Stimulated activated naive CD8-positive, alpha-beta T cell treated with anti-CD3 and anti-CD28 coated beads, Interleukin-15, amount 100 ng/mL, for 72 hours (primary cell): ENCODE results near the gene FBRS.
"Not testable (repeated sequence)": the region's sequence is repeated elsewhere in the genome, so short reads cannot be mapped to it uniquely, and the experiment has no call there.

Experiments used
- ATAC-seq: fragments of 150-1000 bp; cut with Tn5 transposase; 2 replicates; pipeline ENCODE4 v1.10.0; 2021; ENCODE audit warnings: mild to moderate bottlenecking, moderate library complexity
- DNase-seq, 2 donors: peaks; one replicate each; pipeline ENCODE4 v3.0.0; 2021 to 2022
- H3K27ac Mint-ChIP-seq, 2 donors: one replicate each; pipeline ENCODE4 v1.8.0; 2022; ENCODE audit warnings: mild to moderate bottlenecking in 2 of 2, mixed read lengths in 2 of 2, moderate library complexity in 2 of 2
- H3K27me3 Mint-ChIP-seq: one replicate; pipeline ENCODE4 v1.8.0; 2022; ENCODE audit warnings: mixed read lengths
- H3K4me1 Mint-ChIP-seq: one replicate; pipeline ENCODE4 v1.8.0; 2022; ENCODE audit warnings: mild to moderate bottlenecking, mixed read lengths
- H3K4me3 Mint-ChIP-seq, 2 donors: one replicate each; pipeline ENCODE4 v1.8.0; 2022; ENCODE audit warnings: mild to moderate bottlenecking in 2 of 2, mixed read lengths in 2 of 2, moderate library complexity in 1 of 2
- H3K9me3 Mint-ChIP-seq, 2 donors: one replicate each; pipeline ENCODE4 v1.8.0; 2022; ENCODE audit warnings: mixed read lengths in 2 of 2

Gene FBRS

DNA sequence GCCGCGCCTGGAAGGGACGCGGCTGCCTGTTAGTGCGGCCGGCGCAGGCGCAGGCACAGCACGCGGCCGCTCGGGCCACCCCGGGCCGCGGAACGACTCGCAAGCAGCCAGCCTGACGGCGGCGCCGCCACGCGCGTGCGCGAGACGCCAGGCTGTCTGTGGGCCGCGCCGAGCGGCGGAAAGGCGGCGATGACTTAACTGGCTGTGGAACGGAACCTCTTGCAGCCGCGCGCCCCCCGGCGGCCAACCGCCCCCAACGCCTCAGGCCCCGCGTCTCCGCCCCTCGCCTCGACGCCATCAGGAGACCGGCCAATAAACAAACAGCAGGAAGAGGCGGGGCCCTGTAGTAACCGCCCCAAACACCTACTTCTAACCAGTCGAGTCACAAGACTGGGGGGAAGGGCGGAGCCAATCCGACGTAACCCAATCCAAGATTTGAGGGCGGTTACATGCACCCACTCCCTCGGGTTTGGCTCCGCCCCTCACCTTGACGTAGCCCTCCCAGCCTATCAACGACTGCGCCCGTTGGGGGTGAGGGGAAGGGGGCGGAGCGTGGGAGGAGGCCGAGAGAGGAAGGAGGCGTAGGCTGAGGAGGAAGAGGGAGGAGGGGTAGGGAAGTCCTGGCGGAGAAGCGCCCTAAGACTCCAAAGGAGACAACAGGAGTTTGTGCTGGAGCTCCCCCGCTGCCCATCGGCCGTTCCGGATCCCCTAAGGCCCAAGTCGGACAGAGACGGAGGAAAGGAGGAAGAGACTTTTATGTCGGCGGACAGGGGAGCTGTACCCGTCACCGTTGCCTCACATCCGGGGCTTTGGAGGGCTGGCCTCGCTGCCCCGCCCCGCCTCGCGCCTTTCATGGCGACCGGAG lies at the start of gene FBRS:
FBRS (plus strand) TSS at position 566 of the 865 bp plus-strand sequence. CDS start 1,088 bp downstream, outside the sequence.
- Mint-ChIP-seq H3K4me1 (peaks cover 57% of the 10 kb centered on the region), H3K27me3 (no peaks in the 10 kb centered on the region), H3K9me3 (no peaks in the 10 kb centered on the region), H3K27ac (peak within 1 kb of the TSS; percentile 100), H3K4me3 (peak within 1 kb of the TSS; percentile 93 to 94)
- peak; percentile 100 for DNase-seq
- ATAC-seq, result peak; percentile 80

DNA sequence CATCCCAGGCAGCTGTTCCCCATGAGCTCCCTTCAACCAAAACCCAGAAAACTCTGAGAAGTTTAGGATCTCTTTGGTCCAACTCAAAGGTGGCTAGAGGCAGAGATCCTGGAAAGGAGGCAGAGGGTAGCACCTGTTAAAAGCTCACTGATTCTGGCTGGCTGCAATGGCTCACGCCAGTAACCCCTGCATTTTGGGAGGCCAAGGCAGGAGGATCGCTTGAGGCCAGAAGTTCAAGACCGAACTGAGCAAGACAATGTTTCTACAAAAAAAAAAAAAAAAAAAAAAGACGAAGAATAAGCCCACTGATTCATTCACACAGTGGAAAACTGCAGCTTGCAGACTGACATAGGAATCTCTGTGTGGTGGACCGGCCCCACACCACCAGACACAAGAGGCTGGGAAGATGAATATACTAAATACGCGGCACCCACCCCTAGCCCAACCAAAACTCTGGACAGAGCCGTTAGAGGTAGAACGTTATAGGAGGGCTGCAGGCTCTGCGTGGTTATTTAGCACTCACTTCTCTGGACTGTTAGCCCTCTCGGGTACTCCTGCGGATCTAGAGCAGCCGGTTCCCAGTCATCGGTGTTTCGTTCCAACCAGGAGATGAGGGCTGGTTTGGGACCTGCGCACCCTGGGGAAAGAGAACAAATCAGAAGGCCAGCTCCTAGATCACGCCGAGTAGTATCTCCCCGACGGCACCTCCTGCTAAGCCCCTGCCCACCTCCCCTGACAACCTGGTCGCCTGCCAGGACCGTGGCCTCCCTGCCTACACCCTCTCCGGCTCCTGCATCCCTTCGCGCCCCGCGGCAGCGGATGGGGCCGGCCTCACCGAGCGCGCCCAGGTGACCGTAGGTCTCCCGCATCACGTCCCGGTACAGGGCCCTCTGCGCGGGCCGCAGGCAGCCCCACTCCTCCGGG lies 49.0 kb upstream of the FBRS start:
- H3K4me3 Mint-ChIP-seq, result peak overlapping the region; percentile 88 to 95
- no peaks in the 10 kb centered on the region for H3K9me3 Mint-ChIP-seq
- ATAC-seq (peak; percentile 66), DNase-seq (peak; percentile 45 to 62)
- H3K27me3 Mint-ChIP-seq, result peaks cover 5% of the 10 kb centered on the region
- H3K27ac Mint-ChIP-seq, result peak overlapping the region; percentile 99 to 100
- H3K4me1 Mint-ChIP-seq, result peaks cover 40% of the 10 kb centered on the region

DNA sequence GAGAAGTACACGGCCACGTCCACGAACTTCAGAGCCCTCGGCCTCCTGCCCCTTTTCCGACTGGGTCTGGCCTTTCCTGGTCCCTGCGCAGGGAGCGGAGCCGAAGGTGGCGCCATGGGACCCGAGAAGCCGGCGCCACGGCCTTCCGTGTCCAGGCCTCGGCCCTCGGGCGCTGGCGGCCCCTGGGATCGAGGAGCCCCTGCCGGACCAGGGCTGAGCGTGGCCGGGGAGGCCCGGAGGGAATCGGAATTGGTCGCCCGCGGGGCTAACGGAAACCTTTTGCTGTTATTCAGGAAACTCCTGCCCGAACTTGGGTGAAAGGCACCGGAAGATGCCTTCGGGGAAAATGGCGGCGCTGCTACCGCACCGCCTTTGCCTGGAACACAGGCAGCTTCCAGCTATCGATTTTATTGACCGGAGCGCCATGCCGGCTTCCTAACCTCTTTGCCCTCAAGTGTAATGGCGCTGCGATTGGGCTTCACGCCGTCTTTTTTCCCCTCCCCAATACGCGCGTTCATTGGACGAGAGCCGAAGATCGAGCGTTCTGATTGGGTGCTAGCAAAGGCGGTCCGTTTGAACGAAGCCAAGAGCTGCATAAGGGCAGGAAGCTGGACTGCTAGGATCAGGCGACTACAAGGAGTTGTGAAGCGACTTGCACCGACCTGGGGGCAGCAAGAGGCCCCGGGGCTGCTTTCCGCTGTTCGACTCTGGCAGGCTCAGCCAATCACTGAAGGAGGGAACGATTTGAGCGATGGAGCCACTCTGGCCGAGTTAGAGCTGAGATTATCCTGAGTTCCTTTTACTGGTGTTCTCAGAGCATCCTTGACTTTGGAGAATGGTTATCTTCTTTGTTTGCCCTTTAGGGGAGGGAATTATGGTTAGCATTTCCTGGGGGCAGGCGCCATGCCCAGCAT lies 48.0 kb upstream of the FBRS start, which contains the start of gene ZNF689:
ZNF689 (minus strand) TSS at position 464 of the 914 bp plus-strand sequence; CDS start at position 116, 348 bp downstream.
- Mint-ChIP-seq H3K9me3 (no peaks in the 10 kb centered on the region), H3K27ac (peak within 1 kb of the TSS; percentile 99 to 100), H3K4me1 (peaks cover 35% of the 10 kb centered on the region), H3K27me3 (peaks cover 5% of the 10 kb centered on the region), H3K4me3 (peak within 1 kb of the TSS; percentile 88 to 95)
- DNase-seq, result peak; percentile 91 to 96
- ATAC-seq, result peak; percentile 95

DNA sequence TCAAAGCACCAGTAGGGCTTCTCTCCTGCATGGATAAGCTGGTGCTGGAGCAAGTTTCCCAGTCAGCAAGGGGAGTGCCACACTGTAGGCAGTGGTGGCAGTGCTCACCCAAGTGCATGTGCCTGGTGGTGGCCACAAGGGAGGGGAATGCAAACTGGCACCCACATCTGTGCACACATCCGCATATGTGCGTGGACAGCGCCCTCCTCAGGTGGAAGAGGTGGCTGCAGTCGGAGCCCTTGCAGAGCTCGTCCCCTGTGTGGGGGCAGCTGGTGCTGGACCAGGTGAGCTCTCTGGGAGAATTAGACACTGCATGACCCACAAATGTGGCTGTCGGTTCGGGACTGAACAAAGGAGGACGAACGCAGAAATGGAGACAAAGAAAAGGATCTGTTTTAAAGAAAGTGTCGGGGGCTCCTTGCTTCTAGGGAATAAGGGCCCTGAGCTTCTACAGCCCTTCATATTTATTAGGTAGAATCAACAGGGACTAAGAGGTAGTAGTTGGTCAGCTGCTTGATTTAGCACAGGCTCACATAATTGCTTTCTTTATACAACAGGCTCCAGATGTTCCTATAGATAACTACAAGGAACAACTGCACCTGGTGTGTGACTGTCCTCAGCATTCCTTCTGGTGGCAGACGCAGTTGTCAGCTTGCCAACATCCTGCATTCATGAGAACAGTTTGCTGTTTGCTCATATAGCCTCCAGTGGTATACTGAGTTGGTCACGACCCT lies 42.7 kb upstream of the FBRS start:
- peak; percentile 91 for ATAC-seq
- Mint-ChIP-seq H3K4me3 (no peak overlapping the region), H3K4me1 (peaks cover 20% of the 10 kb centered on the region), H3K9me3 (no peaks in the 10 kb centered on the region), H3K27me3 (peaks cover 5% of the 10 kb centered on the region), H3K27ac (no peak overlapping the region)
- peak; percentile 80 to 87 for DNase-seq

DNA sequence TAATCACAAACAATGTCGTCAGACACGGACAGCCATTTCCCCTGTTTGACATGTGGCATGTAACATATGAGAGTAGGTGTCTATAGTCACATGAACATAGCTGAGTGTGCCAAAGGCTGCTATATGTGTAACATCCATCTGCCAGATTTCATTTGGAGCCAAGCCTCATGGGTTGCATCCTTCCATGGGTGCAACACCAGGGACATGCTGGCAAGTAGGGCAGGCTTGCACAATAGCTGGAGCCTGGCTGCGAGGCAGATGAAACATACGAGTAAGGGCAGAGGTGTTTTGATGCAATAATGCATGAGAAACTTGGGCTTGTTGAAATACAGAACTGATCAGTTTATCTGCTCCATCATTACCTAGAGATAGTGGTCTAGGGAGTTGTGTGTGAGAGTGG lies 39.0 kb upstream of the FBRS start:
- H3K27me3 Mint-ChIP-seq, result no peaks in the 10 kb centered on the region
- no peaks in the 10 kb centered on the region for H3K9me3 Mint-ChIP-seq
- peaks cover 9% of the 10 kb centered on the region for H3K4me1 Mint-ChIP-seq
- H3K4me3 Mint-ChIP-seq, result no peak overlapping the region
- H3K27ac Mint-ChIP-seq, result no peak overlapping the region
- ATAC-seq (no peak), DNase-seq (no peak)

DNA sequence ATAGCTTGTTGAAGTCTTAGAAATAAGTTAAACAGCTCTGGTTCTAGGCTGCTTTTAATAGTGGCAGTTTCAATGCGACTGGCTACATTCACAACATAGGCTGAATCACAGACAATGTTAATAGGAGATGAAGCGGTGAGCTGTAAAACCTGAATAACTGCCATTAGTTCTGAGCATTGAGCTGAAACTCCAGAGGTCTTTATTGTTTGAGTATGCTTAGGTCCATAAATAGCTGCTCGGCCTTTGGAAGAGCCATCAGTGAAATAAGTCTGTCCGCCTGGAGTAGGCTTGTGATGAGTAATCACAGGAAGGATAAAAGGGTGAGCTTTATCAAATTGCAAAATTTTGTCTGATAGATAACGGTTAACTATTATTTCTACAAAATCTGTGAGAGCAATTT lies 38.6 kb upstream of the FBRS start:
- no peak for DNase-seq
- Mint-ChIP-seq H3K27me3 (no peaks in the 10 kb centered on the region), H3K9me3 (no peaks in the 10 kb centered on the region), H3K4me3 (no peak overlapping the region), H3K27ac (no peak overlapping the region), H3K4me1 (peaks cover 9% of the 10 kb centered on the region)
- no peak for ATAC-seq

DNA sequence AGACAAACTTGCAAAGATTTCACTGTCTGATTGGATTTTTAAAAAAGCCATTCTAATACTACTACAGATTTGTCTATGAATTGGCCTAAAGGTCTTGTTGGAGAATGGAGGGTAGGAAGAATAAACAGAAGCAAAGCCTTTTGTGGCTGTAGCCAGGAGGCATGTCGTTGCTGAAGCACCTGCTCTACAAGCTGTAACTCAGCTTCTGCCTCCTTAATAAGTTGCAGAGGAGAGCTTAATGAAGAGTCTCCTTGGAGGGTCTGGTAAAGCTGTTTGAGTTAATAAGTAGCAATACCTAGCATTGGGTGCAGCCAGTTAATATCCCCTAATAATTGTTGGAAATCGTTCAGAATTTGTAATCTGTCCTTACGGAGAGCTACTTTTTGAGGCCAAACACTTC lies 38.1 kb upstream of the FBRS start:
- Mint-ChIP-seq H3K27ac (no peak overlapping the region), H3K9me3 (no peaks in the 10 kb centered on the region), H3K4me1 (peaks cover 9% of the 10 kb centered on the region), H3K4me3 (no peak overlapping the region), H3K27me3 (no peaks in the 10 kb centered on the region)
- DNase-seq, result no peak
- ATAC-seq, result no peak

DNA sequence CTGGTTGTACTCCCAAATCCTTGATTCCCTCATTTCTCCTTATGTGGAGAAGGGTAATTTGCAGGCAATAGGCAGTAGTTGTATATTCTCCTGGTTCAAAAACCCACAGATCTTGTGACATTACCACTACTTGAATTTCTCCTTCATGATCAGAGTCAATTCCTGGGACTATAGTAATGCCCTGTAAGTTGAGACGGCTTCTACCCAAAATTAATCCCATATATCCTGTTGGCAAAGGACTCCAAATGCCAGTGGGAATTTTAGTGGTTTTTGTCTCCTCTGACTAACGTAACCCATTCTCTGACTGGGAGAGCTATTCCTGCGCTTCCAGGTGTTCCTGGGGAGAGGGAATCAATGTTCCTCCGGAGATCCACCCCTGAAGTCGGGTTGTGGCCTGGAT lies 36.5 kb upstream of the FBRS start:
- no peak overlapping the region for H3K27ac Mint-ChIP-seq
- no peaks in the 10 kb centered on the region for H3K9me3 Mint-ChIP-seq

DNA sequence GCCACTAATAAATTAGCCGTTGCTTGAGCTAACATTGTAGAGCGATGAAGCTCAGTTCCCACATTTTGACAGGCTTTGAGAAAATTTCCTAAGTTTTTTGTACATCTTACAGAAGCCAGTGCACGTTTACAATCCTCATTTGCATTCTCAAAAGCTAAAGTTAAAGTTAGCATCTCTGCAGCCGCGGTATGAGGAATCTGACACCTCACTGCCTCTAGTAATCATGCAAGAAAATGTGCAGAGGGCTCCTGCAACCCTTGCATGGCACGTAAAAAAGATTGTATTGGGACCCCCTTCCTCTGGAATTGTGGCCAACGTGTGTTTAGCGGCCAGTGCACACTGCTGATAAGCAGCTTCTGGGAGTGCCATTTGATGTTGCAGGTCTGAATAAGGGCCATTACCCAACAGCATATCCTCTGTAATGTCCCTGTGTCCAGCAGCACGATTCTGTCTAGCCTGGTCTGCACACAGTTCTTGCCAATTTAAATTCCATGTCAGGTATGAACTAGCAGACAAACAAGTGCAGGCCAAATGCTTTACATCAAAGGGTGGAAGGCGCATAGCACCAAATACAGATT lies 35.7 kb upstream of the FBRS start:
- Mint-ChIP-seq H3K4me1 (peaks cover 5% of the 10 kb centered on the region), H3K27me3 (no peaks in the 10 kb centered on the region), H3K9me3 (no peaks in the 10 kb centered on the region), H3K27ac (no peak overlapping the region), H3K4me3 (no peak overlapping the region)
- ATAC-seq, result no peak
- no peak for DNase-seq

More for the DNA sequence above, 36.5 kb upstream of the FBRS start:
- Mint-ChIP-seq H3K27me3 (no peaks in the 10 kb centered on the region), H3K4me3 (no peak overlapping the region), H3K4me1 (peaks cover 5% of the 10 kb centered on the region)
- ATAC-seq (no peak), DNase-seq (no peak)

DNA sequence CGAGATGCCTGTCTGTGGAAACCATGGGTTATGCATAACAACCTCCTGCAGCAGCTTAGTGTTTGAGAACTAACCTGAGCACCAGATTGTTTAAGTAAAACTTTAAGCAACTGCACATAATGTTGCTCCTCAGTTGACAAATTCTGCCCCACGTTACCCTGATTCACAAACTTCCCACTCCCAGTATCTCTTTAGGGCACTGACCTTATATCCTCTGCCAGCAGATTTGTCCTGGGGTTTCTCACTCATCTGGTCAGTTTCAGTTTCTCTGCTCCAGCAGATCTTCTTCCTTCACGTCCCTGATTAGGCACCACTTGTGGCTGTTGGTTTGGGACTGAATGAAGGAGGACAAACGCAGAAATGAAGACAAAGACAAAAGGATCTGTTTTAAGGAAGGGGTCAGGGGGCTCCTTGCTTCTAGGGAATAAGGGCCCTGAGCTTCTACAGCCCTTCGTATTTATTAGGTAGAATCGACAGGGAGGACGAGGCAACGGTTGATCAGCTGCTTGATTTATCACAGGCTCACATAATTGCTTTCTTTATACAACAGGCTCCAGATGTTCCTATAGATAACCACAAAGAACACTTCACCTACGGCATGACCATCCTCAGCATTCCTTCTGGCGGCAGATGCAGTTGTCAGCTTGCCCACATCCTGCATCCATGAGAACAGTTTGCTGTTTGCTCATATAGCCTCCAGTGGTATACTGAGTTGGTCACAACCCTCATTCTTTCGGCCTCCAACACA lies 34.5 kb upstream of the FBRS start:
- DNase-seq (no peak), ATAC-seq (no peak)
- Mint-ChIP-seq H3K4me3 (no peak overlapping the region), H3K4me1 (peaks cover 3% of the 10 kb centered on the region), H3K27me3 (no peaks in the 10 kb centered on the region), H3K9me3 (no peaks in the 10 kb centered on the region), H3K27ac (no peak overlapping the region)

DNA sequence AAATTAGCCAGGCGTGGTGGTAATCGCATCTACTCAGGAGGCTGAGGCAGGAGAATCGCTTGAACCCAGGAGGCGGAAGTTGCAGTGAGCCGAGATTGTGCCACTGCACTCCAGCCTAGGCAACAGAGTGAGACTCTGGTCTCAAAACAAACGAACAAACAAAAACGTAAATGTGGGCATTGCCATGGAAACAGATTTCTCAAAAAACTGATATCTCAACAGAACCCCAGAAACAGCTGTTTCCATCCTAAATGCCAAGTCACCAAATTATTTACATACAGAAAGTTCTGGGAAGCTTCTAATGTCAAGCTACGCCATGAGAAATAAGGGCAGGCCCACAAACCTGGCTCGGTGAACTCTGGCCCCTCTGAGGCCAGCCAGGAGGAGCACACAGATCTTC lies 32.0 kb upstream of the FBRS start:
- ATAC-seq (no peak), DNase-seq (no peak)
- Mint-ChIP-seq H3K27ac (no peak overlapping the region), H3K9me3 (no peaks in the 10 kb centered on the region), H3K4me3 (no peak overlapping the region), H3K4me1 (peaks cover 12% of the 10 kb centered on the region), H3K27me3 (no peaks in the 10 kb centered on the region)

DNA sequence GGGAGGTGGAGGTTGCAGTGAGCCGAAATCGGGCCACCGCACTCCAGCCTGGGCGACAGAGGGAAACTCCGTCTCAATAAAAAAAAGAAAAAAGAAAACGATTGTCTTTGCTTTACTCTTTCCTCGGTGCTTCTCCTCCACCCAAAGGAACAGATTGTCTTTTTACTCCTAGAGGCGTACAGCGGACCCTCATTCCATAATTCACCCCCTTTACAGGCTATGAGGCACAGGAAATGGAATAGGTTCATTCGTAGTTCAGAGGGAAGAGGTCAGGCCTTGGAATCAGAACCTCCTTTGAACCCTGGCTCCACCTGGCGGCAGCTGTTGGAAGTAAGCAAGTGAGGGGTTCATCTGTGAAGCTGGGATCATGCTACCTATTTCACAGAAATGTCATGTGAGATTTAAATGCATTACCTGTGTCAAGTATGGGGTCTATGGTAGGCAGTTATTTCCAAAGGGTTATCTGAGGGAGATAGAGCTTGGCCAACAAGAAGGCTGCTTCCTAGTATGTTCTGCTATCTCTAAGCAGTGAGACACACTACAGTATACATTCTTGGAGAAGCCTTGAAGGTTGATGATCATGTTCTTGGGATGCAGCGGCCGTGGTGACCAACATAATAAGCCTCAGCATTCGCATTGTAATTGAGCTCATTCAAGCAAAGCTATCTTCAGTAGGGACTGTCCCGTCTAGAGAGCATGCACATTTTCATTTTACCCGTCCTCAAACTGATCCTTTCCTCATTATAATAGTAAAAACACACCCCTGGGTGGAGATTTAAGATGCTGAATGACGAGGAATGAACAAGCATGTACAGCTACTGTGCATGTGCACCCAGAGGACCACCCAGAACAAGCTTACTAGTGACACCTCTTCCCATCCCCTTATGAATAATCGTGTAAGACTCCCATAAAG lies 29.3 kb upstream of the FBRS start:
- peak; percentile 89 for ATAC-seq
- Mint-ChIP-seq H3K4me1 (peaks cover 12% of the 10 kb centered on the region), H3K4me3 (peak overlapping the region; percentile 75 to 83), H3K27ac (no peak overlapping the region), H3K27me3 (no peaks in the 10 kb centered on the region), H3K9me3 (no peaks in the 10 kb centered on the region)
- peak; percentile 81 to 82 for DNase-seq

DNA sequence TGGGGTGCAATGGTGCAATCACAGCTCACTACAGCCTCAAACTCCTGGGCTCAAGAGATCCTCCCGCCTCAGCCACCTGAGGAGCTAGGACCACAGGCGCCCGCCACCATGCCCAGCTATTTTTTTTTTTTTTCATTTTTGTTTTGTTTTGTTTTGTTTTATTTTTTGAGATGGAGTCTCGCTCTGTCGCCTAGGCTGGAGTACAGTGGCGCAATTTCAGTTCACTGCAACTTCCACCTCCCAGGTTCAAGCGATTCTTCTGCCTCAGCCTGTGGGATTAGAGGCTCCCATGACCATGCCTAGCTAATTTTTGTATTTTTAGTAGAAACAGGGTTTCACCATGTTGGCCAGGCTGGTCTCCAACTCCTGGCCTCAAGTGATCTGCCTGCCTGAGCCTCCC lies 25.8 kb upstream of the FBRS start:
- not testable (repeated sequence) for H3K9me3 Mint-ChIP-seq, H3K4me3 Mint-ChIP-seq, ATAC-seq, H3K27ac Mint-ChIP-seq, H3K27me3 Mint-ChIP-seq, DNase-seq
- peaks cover 30% of the 10 kb centered on the region for H3K4me1 Mint-ChIP-seq
